HG03575 (cell line): ENCODE data around the gene CHERP.

Experiments
- ATAC-seq: cut with Tn5 transposase; IDR thresholded peaks from one replicate; pipeline ENCODE4 v1.9.1; 2021; ENCODE audit not compliant: unreplicated experiment, insufficient number of reproducible peaks, low FRiP score; ENCODE audit errors: extremely low read depth

Gene CHERP

DNA sequence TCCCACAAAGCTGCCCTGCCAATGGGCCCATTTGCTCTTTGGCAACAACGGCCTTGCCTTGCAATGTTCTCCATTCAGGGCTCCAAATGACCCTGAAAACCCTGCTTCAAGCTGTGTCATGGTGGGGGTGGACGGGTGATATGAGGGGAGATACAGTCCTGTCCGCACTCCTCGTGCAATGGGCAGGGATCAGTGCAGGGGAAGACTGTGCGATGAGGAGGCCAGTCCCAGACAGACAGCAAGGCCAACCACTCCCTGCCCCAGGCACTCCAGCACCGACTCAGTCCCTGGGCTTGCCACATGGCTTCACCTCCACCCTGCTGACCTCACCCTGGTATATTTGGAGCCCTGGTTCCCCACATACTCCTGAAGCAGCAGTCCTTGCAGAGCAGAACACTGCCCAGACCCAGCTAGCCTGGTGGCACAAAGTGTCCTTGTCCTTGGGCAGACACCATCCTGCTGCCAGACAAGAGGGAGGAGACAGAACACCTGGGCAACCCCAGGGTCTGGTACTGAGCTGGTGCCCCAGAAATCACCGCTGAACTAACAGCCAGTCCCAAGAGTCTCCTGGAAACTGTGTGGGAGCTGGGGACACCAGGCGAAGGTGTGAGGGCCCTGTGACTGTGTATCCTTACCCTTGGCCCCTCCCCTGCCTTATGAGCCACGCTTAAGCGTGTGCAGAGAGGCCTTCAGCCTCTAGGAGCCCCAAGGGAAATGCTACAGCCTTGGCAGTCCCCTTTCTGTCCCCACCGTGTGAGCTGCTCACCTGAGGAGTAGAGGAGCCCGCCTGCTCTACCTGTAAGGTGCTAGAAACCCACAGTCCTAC, 39.1 kb upstream of the CHERP start:
- no peak for ATAC-seq

DNA sequence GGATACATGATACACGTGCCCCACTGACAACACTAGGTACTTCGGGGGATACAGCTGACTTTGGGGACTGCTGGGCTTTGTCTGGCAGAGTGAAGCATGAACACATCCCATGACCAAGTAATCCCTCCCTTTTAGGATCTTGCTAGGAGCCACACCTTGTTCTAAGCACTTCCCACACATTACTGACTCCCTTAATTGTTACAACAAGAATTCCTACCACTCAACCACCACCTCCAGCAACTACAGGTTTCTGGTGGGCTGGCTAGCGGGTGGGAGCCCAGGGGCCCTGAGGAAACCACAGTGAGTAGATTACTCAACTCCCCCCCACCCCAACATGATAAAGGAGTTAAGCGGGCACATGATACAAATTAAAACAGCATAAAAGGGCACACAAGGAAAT, 37.1 kb upstream of the CHERP start:
- no peak for ATAC-seq

DNA sequence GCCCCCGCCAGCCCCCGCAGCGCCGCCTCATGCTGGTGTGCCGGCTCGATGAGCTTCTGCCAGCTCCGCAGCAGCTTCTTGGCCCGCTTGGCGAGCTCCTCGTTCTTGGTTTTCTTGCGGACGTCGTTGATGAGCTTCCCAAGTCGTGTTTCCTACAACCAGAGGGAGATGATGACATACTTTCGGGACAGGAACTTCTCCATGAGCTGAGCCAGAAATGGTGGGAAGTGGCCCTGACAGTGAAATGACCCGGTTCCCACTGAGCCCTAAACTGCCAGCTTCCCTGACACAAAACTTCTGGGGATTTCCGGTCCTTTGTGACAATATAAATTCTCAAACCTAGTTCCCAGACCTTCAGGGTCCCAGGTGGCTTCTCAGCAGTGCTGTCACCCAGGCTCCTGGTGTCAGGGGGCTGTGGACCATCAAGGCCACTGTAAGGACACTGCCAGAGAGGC, 35.3 kb upstream of the CHERP start:
- ATAC-seq = no peak

DNA sequence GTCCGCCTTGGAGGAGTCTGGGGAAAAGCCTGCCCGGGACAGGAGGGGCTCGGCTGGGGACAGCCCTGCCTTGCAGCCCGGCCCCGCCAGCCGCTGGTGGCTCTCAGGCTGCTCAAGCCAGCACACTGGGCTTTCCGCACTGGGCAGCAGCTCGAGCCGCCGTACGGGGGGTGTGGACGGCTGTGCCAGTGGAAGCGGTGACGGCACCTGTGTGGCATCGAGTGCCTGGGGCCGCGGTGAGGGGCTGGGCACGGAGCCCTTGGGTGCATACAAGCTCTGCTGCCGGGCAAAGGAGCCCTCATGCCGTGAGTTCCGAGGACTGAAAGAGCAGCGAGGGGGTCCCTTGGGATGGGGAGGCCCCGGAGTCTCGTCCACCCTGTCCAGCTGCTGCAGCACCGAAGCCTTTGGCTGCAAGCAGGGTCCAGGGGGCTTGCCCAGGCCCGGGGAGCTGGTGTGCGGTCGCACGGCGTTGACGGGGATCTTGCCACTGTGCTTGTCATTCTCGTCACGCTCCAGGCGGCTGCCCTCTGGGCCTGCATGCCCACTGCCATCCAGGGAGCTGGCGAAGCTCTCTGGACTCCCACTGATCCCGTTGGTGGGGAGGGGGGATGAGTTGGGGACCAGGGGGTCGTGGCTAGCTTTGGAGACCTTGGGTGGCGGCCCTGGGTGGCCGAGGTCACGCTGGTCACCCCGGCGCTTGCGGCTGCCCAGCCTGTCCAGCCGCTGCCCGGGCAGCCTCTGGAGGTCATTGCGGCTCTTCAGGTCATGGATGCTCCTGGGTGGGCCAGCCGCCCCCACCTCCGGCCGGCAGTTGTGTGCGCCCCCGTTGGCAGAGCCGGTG, 34.7 kb upstream of the CHERP start:
- ATAC-seq = no peak

DNA sequence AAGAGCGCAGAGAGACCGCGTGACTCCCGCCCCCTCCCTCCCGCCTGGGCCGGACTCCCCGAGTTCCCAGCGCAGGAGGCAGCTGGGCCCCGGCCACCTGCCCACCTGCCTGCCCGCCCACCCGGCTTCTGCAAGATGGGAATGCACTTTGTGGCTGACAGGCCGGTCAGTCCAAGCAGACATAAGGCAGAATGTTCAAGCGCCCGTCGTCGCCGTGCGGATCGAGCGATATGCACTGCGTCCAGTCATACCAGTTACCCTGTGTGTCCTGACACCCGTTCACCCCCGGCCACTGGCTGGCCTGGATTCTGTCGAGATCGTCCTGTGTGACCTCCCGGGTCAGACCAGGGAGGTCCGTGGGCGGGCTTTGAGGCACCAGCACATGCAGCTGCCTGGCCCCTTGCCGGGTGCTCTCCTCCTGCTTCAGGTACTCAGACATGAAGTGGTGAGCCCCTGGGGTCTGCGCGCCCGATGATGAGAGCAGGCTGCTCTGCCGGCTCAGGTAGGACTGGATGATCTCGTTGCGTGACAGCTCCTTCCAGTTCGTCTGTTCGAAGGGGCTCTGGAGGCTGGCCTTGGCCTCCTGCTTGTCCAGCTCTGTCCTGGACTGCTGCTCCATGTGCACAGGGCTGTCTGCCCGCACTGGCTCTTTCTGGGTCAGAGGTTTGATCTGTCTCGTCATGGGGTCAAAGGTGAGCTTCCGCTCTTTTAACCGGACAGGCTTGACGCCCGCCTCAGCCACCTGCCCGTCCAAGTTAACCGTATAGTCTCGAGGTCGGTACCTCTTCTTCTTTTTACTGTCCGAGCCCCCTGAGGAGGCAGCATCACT, 33.8 kb upstream of the CHERP start:
- ATAC-seq = no peak

DNA sequence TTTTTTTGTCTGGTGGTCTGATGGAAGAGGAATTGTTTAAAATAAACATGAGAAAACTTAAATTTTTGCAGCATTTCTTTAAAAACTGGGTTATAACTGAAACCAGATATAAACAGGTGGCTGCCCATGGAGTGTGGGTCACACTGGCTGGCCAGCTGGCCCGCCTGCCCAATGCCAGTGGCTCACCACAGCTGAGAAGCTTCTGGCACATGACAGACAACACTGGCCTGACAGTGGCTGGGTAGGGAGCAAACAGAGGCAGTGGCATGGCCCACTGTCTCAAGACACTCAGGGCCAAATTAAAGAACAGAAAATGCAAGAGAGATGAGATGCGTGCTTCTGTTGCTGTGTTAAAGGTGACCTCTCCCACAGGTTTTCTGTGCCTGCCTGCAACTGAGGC, 33.0 kb upstream of the CHERP start:
- ATAC-seq = no peak

DNA sequence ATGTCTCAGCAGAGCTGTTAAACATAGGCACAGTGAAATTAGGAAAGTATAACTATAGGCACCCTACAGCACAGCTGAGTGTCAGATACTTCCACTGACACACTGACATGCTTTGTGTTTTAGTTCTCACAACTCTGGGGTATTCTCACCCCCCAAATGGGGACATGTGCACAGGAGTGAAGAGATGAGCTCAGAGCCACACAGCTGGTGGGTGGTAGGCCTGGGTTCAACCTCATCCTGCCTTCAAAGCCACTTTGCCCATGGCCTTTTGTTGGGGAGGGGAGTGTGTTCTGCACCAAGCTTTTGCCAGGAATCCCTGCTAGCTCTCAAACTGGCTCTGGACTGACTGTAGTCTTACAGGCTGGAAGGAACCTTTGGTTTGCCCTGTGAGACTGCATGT, 31.7 kb upstream of the CHERP start:
- no peak for ATAC-seq

DNA sequence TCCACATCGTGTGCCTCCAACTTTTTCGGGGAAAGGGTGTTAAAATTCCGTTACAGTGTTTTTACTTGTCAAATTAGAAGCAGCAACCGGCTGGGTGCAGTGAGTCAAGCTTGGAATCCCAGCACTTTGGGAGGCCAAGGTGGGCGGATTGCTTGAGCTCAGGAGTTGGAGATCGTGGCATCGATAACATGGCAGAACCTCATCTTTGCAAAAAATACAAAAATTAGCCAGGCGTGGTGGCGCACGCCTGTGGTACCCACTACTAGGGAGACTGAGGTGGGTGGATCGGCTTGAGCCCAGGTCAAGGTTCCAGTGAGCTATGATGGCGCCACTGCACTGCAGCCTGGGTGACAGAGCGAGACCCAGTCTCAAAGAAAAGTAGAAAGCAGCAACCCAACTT, 31.1 kb upstream of the CHERP start:
- no peak for ATAC-seq

DNA sequence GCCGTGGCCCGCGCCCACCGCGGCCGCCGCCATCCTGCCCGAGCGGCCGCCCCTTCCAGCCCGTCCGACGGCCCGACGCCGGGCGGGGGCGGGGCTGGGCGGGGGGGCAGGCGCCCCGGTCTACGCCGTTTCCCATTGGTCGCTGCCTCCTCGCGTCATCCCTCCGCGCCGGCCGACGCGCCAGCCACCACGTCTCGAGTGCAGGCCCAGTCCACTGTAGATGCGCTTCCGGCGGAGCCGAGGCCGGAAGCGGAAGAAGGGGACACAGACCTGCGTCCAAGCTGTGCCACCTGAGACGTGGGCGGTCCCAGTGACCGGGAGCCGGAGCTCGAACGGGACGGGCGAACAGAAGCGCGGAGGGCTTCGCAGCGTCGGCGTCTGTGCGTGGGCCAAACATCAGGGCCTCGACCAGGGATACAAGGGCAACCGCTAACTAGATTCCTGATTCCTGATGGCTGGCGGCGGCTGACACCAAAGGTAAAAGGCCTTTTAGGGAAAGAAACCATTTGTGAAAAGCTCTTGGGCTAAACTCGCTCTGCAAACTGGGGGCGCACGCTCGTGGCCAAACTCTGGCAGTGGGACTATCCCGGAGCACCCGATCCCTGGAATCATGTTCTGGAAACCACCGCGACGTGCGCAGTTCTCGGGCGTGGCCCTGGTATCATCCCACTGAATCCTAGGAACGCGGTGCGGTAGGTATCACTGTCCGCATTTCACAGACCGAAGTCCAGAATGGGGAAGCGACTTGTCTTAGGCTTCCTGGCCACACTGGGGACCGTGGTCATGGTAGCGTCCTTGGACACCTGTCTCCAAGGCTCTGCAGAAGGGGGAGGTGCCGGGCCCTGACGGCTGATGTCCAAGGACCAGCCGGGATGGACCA, 30.3 kb upstream of the CHERP start, which contains the start of gene SLC35E1:
SLC35E1 (minus strand) TSS at position 84 of the 880 bp plus-strand sequence; CDS start at position 33, 51 bp downstream.
- ATAC-seq = peak; percentile 53

DNA sequence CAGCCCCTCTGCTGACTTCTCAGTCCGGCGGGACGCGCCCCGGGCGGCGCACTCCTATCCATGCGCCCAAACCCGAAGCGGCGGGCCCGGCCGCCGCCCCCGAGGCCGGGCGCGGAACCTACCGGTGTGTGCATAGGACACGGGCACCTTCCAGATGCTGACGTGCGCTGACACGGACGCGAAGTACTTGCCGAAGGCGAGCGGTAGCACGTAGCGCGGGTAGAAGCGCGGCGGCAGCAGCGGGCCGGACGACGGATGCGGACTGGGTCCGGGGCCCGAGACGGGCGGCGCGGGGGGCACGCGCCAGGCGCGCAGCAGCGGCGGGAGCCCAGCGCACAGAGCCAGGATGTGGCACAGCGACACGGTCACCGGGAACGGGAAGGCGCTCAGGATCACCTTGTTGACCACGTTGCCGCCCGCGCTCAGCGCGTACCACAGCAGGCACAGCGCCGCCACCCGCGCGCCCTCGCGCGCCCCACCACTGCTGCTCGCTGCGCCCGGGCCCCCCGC, 29.6 kb upstream of the CHERP start:
- ATAC-seq = no peak

DNA sequence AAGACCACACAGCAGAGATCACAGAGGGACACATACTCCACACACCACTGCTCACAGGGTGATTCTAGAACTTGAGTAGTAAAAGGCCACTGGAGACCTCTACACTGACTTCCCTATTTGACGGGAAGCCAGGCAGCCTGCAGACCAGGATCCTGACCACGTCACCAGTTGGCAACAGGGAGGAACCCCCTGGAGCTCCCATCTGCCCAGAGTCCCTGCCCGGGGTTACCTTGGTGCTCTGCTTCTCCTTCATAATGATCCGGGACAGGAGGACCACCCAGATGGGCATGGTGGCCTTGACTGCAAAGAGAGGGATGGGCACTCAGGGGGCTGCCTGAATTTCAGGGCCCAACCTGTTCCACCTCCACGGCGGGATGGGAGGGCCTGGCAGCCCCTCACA, 29.0 kb upstream of the CHERP start:
- no peak for ATAC-seq

DNA sequence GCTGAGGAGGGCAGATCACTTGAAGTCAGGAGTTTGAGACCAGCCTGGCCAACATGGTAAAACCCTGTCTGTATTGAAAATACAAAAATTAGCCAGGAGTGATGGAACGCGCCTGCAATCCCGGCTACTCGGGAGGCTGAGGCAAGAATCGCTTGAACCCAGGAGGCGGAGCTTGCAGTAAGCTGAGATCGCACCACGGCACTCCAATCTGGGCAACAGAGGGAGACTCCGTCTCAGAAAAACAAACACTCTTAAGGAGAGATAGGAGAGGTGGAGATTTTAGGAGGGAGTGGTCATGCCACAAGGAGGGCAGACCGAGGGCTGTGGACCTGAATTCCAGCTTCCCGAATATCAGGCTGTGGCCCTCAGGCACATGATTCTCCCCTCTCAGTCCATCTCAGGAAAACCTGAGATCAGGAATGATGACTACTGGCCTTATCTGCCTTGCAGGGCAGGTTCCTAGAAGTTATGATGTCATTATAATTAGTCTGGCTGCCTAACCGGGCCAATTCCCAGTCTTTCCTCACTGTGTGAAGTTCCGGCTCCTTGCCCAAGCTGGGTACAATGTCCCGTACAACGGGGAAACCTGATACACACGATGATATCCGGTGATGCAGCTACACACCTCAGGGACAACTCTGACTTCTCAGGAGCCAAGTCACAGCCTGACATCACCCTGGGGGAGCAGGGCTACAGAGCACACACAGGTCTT, 27.5 kb upstream of the CHERP start:
- no peak for ATAC-seq

DNA sequence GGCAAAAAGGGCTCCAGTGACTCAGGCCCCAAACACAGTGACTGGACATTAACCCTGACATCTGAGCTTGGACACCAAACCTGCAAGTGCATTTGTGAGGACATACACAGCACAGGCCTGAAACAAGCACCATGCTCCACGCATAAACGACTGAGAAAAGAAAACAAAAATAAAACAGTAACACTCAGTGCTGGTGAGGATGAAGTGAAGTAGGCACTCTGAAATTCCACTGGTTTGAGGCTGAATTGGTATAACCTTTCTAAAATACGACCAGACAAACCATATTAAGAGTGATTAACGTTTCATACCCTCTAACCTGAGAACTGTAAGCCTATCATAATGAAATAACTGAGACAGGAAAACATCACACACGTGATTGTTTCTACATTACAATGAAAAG, 24.5 kb upstream of the CHERP start:
- ATAC-seq = no peak

DNA sequence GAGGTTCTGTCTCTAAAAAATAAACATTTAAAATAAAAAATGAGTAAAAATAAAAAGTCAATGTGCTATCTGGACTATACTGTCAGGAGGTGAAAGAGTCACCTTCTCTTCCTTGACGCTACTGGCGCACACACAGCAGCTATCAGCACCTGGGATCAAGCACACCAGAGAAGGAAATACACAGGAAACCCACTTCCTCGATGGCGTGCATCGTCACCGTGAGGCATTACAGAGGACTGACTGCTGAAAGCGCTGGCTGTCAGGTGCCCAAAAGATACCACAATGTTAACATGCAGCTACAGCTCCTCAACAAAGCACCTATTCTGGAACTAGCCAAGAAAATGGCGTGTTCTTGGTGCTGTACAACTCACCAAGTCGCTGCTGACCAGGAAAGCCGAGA, 23.9 kb upstream of the CHERP start:
- no peak for ATAC-seq

DNA sequence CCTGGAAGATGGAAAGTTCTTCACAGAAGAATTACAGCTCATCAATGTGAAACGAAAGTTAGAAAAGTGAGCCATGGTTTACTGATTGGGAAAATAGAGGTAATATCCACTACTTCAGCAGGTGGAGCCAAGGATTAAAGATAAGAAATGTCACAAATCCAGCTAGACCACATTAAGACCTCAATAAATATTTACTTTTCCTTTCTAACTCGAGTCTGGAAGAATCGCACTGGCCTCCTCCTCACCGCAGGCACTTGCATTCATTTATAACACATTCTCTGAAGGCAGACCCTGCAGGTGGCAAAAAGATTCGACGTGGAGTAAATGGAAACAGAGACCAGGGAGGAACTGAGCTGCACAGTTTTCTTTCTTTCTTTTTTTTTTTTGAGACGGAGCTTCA, 22.6 kb upstream of the CHERP start:
- ATAC-seq = no peak

DNA sequence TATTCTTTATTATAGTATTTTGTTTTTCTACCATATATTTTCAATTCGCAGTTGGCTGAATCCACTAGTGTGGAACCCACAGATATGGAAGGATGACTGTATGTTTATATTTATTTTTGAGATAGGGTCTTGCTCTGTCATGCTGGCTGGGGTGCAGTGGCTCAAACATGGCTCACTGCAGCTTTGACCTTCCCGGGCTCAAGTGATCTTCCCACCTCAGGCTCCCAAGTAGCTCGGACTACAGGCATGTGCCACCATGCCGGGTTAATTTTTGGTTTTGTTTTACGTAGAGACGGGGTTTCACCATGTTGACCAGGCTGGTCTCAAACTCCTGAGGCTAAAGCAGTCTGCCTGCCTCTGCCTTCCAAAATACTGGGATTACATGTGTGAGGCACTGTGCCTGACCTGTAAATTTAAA, 20.4 kb upstream of the CHERP start:
- ATAC-seq = no peak

DNA sequence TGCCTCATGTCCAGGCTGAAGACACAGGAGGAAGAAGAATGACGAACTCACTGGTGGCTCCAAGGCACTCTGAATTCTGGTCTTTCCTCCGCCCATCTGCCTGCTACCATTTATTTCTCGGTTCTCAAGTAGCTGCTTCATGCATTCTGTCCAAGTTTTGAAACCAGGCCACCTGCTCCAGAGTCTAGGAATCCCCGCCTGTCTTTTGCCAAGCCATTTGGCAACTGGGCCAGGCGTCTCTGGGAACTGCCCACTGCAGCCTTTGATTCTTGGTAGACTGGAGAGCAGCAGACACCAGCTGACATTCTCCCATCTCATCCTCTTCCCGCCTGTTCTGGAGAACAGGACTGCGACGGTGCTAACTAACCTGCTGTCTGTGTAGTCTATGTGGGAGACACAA, 19.1 kb upstream of the CHERP start:
- ATAC-seq = no peak
